HCT116 (cell line): ENCODE measurements around the gene MRAS. TPM values are rescaled to one million over a fixed set of nuclear protein-coding genes. Genes with fewer than 3 reads are reported as not detected.

Source experiments
- ATAC-seq: fragments of 200-7000 bp; cut with Tn5 transposase; 2 replicates; pipeline ENCODE4 v1.9.1; 2020; ENCODE audit warnings: mild to moderate bottlenecking, moderate library complexity
- BruUV-seq: library from RNA; stranded (reverse); fragments of 400-500 nt; replicated peaks from 2 replicates; lab custom pipeline; 2021; lab: Mats Ljungman, UMichigan
- CTCF ChIA-PET: fragments of 300-600 bp; sonication (Branson Sonifier 250); formaldehyde crosslinking; loops from one replicate; lab custom pipeline; 2021; ENCODE audit warnings: antibody characterized with exemption; lab: Charles Lee
- POLR2A ChIA-PET: fragments of 300-600, 350-600 bp; sonication (Branson Sonifier 250); formaldehyde crosslinking; loops from one replicate; lab custom pipeline; 2021; ENCODE audit warnings: antibody characterized with exemption; lab: Charles Lee
- RAD21 ChIA-PET, 2 experiments: fragments of 300-600 bp; sonication (Branson Sonifier 250); formaldehyde crosslinking; loops; one replicate each; lab custom pipeline; 2023; ENCODE audit warnings: low total read pairs in 2 of 2; ENCODE audit not compliant: uncharacterized antibody in 2 of 2, unreplicated experiment in 2 of 2, low non-redundant PET in 1 of 2; lab: Charles Lee
- DNase-seq: peaks from one replicate; pipeline ENCODE4 v3.0.0-alpha.2; 2010; ENCODE audit warnings: low read depth, low spot score
- H2AFZ ChIP-seq: fragments of 200-600 bp; shearing (Covaris generic), sonication (generic); 2 replicates; pipeline ENCODE4 v1.6.1; 2017; ENCODE audit warnings: low read depth, mixed run types, mixed read lengths, antibody characterized with exemption, low read length; ENCODE audit not compliant: poor library complexity, severe bottlenecking
- H3K27ac ChIP-seq: 2 replicates; pipeline ENCODE4 v1.5.1; 2012; ENCODE audit warnings: low read depth, low read length
- H3K27me3 ChIP-seq: fragments of 200-600 bp; sonication (generic); 2 replicates; pipeline ENCODE4 v1.6.1; 2016; ENCODE audit warnings: mixed run types, low read length, mixed read lengths; ENCODE audit not compliant: insufficient read depth
- H3K36me3 ChIP-seq, 2 experiments: fragments of 200-500 bp in 1 of 2; fragments of 200-600 bp in 1 of 2; sonication (Bioruptor generic) in 1 of 2; sonication (generic) in 1 of 2; 2 replicates each; pipeline versions ENCODE4 v1.5.1 to v1.6.1; 2014 to 2016; ENCODE audit warnings: low read length in 2 of 2, inconsistent platforms in 1 of 2, mixed read lengths in 1 of 2, mixed run types in 1 of 2; ENCODE audit not compliant: insufficient read depth in 2 of 2, control insufficient read depth in 1 of 2
- H3K4me1 ChIP-seq, 2 experiments: fragments of 200-600 bp in 1 of 2; sonication (generic) in 1 of 2; 2 replicates each; pipeline versions ENCODE4 v1.5.1 to v1.6.1; 2012 to 2017; ENCODE audit warnings: low read length in 2 of 2, inconsistent platforms in 1 of 2, mild to moderate bottlenecking in 1 of 2, mixed read lengths in 1 of 2, mixed run types in 1 of 2, moderate library complexity in 1 of 2; ENCODE audit not compliant: insufficient read depth in 2 of 2, control insufficient read depth in 1 of 2
- H3K4me2 ChIP-seq: fragments of 200-600 bp; sonication (generic); 2 replicates; pipeline ENCODE4 v1.6.1; 2017; ENCODE audit warnings: mixed run types, low read length, mixed read lengths
- H3K4me3 ChIP-seq, 2 experiments: fragments of 200-600 bp in 1 of 2; sonication (generic) in 1 of 2; replicated peaks in 1 of 2; 2 replicates each; pipeline ENCODE4 v1.5.1; 2011 to 2016; ENCODE audit warnings: low read length in 2 of 2, control low read depth in 1 of 2, low read depth in 1 of 2, mild to moderate bottlenecking in 1 of 2, mixed read lengths in 1 of 2, mixed run types in 1 of 2
- H3K79me2 ChIP-seq: fragments of 200-600 bp; sonication (generic); 2 replicates; pipeline ENCODE4 v1.6.1; 2017; ENCODE audit warnings: mild to moderate bottlenecking, mixed run types, low read length, moderate library complexity, mixed read lengths; ENCODE audit not compliant: insufficient read depth
- H3K9ac ChIP-seq: fragments of 200-600 bp; sonication (generic); 2 replicates; pipeline ENCODE4 v1.6.1; 2016; ENCODE audit warnings: low read length, mixed read lengths
- H3K9me2 ChIP-seq: fragments of 200-600 bp; sonication (generic), shearing (Covaris generic); 2 replicates; pipeline ENCODE4 v1.6.1; 2017; ENCODE audit warnings: mixed run types, mild to moderate bottlenecking, moderate library complexity; ENCODE audit not compliant: insufficient read depth
- H3K9me3 ChIP-seq, 2 experiments: fragments of 200-500 bp in 1 of 2; fragments of 200-600 bp in 1 of 2; sonication (Bioruptor generic) in 1 of 2; sonication (generic) in 1 of 2; 2 replicates each; pipeline ENCODE4 v1.6.1; 2014 to 2017; ENCODE audit warnings: low read length in 2 of 2, mixed read lengths in 2 of 2, inconsistent platforms in 1 of 2, low read depth in 1 of 2, mild to moderate bottlenecking in 1 of 2, mixed run types in 1 of 2, moderate library complexity in 1 of 2; ENCODE audit not compliant: control insufficient read depth in 1 of 2, insufficient read depth in 1 of 2
- H4K20me1 ChIP-seq: fragments of 200-600 bp; sonication (generic), shearing (Covaris generic); 2 replicates; pipeline ENCODE4 v1.6.1; 2017; ENCODE audit warnings: mixed run types, mild to moderate bottlenecking, moderate library complexity; ENCODE audit not compliant: insufficient read depth
- POLR2A ChIP-seq: IDR thresholded peaks from 2 replicates; pipeline ENCODE4 v1.7.0; 2011; ENCODE audit warnings: borderline replicate concordance; ENCODE audit not compliant: insufficient read depth, insufficient read length; ENCODE audit errors: extremely low read depth
- POLR2AphosphoS5 ChIP-seq: IDR thresholded peaks from 2 replicates; pipeline ENCODE4 v1.6.1; 2011; ENCODE audit warnings: mild to moderate bottlenecking, low read depth, low read length, moderate library complexity
- ZNF274 ChIP-seq: fragments of 200-500 bp; sonication (Bioruptor generic); IDR thresholded peaks from 2 replicates; pipeline ENCODE4 v1.6.1; 2014; ENCODE audit warnings: mild to moderate bottlenecking, low read depth, low read length, inconsistent platforms
- intact Hi-C: fragments of 100-400 bp; cut with micrococcal nuclease; formaldehyde crosslinking; loops from 2 replicates; pipeline ENCODE4 v1.10.0; 2022
- total RNA-seq: library from RNA; stranded (reverse); gene quantifications from one replicate; pipeline ENCODE4 v1.2.1, GENCODE V29; 2021; ENCODE audit not compliant: unreplicated experiment
- TF ChIP-seq, protein P1 (sequence below): IDR thresholded peaks from 2 replicates; pipeline ENCODE4 v1.6.1; 2011; ENCODE audit warnings: mild to moderate bottlenecking, low read length, moderate library complexity; ENCODE audit not compliant: insufficient replicate concordance; ENCODE audit errors: extremely low read depth
- TF ChIP-seq, protein P2 (sequence below), 3 experiments: fragments of 200-600 bp in 1 of 3; sonication (generic) in 1 of 3; IDR thresholded peaks in 2 of 3; conservative IDR thresholded peaks in 1 of 3; 2 replicates each; pipeline ENCODE4 v1.5.1; 2012 to 2017; ENCODE audit warnings: low read depth in 2 of 3, low read length in 2 of 3, antibody characterized with exemption in 1 of 3, borderline replicate concordance in 1 of 3, control low read depth in 1 of 3, mild to moderate bottlenecking in 1 of 3, mixed read lengths in 1 of 3, mixed run types in 1 of 3, moderate library complexity in 1 of 3; ENCODE audit not compliant: insufficient read depth in 1 of 3

MRAS gene
- total RNA-seq, 1 experiment from 2014 or later, result 13.5 TPM

- TF ChIP-seq, protein P1, sequence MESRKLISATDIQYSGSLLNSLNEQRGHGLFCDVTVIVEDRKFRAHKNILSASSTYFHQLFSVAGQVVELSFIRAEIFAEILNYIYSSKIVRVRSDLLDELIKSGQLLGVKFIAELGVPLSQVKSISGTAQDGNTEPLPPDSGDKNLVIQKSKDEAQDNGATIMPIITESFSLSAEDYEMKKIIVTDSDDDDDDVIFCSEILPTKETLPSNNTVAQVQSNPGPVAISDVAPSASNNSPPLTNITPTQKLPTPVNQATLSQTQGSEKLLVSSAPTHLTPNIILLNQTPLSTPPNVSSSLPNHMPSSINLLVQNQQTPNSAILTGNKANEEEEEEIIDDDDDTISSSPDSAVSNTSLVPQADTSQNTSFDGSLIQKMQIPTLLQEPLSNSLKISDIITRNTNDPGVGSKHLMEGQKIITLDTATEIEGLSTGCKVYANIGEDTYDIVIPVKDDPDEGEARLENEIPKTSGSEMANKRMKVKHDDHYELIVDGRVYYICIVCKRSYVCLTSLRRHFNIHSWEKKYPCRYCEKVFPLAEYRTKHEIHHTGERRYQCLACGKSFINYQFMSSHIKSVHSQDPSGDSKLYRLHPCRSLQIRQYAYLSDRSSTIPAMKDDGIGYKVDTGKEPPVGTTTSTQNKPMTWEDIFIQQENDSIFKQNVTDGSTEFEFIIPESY, result no peak
These were observed 85.5 kb downstream of the MRAS start (continued) for GRCh38 chr3:138433892-138434275.

GRCh38 chr3:138434276-138434874 lies 86.0 kb downstream of the MRAS start, which contains the start of gene ESYT3:
TSS of gene ESYT3 (plus strand) at chr3:138434616. CDS start at chr3:138434799, 183 bp downstream.
- intact Hi-C loops, result no loop called here
- ATAC-seq (no peak), DNase-seq (no peak)
- Histone ChIP-seq H3K4me1 (no peaks in the 10 kb centered on the region), H3K9ac (no peak within 1 kb of the TSS), H3K79me2 (no peaks in the 10 kb centered on the region), H3K4me3 (no peak within 1 kb of the TSS), H4K20me1 (no peaks in the 10 kb centered on the region), H3K36me3 (no peaks in the 10 kb centered on the region), H3K27ac (no peak within 1 kb of the TSS), H3K9me2 (no peaks in the 10 kb centered on the region), H2AFZ (no peak within 1 kb of the TSS), H3K27me3 (no peaks in the 10 kb centered on the region), H3K9me3 (no peaks in the 10 kb centered on the region), H3K4me2 (no peak within 1 kb of the TSS)
- ChIA-PET POLR2A (no interaction called here), RAD21 (no interaction called here), CTCF (no interaction called here)
- TF ChIP-seq, protein P2, sequence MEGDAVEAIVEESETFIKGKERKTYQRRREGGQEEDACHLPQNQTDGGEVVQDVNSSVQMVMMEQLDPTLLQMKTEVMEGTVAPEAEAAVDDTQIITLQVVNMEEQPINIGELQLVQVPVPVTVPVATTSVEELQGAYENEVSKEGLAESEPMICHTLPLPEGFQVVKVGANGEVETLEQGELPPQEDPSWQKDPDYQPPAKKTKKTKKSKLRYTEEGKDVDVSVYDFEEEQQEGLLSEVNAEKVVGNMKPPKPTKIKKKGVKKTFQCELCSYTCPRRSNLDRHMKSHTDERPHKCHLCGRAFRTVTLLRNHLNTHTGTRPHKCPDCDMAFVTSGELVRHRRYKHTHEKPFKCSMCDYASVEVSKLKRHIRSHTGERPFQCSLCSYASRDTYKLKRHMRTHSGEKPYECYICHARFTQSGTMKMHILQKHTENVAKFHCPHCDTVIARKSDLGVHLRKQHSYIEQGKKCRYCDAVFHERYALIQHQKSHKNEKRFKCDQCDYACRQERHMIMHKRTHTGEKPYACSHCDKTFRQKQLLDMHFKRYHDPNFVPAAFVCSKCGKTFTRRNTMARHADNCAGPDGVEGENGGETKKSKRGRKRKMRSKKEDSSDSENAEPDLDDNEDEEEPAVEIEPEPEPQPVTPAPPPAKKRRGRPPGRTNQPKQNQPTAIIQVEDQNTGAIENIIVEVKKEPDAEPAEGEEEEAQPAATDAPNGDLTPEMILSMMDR (IDR thresholded peaks at IDR 0.05 in 2 of 3, conservative IDR thresholded peaks at IDR 0.05 in 1 of 3; ENCODE audit: borderline replicate concordance in 1 of 3, insufficient read depth in 1 of 3, low read depth in 2 of 3, low read length in 2 of 3), result no peak
- TF ChIP-seq ZNF274 (no peak), POLR2A (no peak), POLR2AphosphoS5 (no peak)
- BruUV-seq, result no TSS peak
